ENCODE results near the gene GOLT1A.
A peak's percentile ranks its signal among the peaks of the same experiment; 100 is the strongest.

The GOLT1A gene

GRCh38 chr1:204190212-204191211 is 23.3 kb downstream of the GOLT1A start:
- peak; percentile 91 for DNase-seq

DNA sequence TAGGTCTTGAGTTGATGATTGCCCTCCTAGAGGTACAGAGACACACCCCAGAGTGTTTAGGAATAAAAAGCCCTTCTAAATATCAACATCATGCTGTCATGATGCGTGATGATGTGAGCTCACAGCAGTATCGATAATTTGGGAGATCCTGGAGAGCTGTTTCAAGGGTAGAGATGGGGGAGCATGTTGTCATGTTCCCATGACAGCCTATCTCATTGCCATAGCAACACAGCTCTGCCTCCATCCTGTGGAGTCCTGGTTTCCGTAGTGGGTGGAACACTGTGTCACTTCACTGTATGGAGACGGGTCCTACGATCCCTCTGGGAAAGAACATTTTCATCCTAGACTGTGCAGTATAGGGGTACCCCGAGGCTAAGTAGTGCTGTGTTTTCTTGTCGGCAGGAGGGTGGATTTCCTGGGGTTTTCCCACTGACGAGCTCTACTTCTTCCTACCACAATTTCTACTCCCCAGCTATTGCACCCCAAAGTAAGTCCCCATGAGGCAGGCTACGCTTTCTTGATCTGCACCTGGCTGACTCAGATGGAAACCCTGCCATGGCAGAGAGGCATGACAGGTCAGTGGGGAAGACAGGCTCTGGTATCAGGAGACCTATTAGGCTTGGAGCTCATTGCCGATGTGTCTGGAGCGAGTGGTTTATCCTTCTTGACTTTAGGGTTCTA is 24.7 kb downstream of the GOLT1A start:
- no peak for DNase-seq

- no peak for DNase-seq
Observed at GRCh38 chr1:204186597-204186996, 27.2 kb downstream of the GOLT1A start.

DNA sequence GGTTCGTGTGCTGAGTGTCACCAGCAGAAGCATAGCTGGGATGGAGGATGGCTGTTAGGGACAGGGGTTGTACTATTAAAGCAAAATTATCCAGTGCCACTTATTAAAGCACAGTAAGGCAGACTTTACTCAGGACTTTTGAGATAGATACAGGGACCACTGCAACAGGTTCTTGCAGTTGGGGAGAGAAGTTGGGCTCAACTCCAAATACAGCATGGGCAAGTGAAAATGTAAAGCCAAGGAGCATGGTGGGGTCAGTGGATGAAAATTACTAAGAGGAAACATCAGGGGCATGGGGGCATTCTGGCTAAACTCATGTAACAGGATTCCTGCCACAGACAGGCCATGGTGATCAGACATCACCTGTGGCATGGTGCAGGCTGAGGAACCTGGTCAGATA is 32.7 kb downstream of the GOLT1A start:
- DNase-seq, result no peak

DNA sequence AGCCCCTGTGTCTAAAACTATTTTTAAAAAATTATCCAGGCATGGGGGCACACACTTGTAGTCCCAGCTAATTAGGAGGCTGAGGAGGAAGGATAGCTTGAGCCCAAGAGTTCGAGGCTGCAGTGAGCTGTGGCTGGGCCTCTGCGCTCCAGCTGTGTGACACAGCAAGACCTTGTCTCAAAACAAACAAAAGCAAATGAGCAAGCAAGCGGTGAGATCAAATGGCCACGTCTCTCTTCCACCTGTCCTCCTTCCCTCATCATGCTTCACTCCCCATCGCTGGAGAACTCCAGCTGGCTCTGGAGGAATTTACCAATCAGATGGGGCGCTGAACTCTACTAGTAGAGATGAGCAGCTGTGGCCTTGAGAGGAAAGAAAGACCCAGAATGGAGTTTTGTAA is 33.7 kb downstream of the GOLT1A start:
- DNase-seq, result peak; percentile 74

- DNase-seq, result no peak
Observed at GRCh38 chr1:204178487-204179281, 35.1 kb downstream of the GOLT1A start.

GRCh38 chr1:204177133-204177532 is 36.7 kb downstream of the GOLT1A start:
- DNase-seq, result no peak

DNA sequence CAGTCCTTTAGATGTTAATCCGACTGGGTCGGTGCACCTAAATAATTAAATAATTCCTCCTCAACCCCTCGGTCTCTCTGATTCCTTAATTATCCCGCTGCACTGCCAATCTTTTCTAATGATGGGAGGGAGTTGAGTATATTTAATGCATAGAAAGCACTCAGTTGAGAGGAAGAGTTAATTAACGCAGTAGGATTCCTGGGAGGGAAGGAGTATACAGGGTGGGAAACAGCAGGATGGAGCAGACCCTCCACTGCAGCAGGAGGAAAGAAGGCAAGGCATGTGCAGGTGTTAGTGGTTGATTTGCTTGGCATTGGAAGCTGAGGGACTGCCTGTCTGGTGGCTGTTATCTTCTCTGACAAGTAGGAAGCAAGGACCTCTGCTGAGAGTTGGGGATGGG is 37.7 kb downstream of the GOLT1A start:
- DNase-seq, result no peak

- no peak for DNase-seq
Observed at GRCh38 chr1:204174958-204175357, 38.8 kb downstream of the GOLT1A start.

- no peak for DNase-seq
Observed at GRCh38 chr1:204172404-204173029, 41.3 kb downstream of the GOLT1A start.

- DNase-seq, result no peak
Observed at GRCh38 chr1:204171751-204172178, 42.0 kb downstream of the GOLT1A start.

GRCh38 chr1:204170494-204171155 is 43.2 kb downstream of the GOLT1A start:
- DNase-seq, result no peak

- no peak for DNase-seq
Observed at GRCh38 chr1:204169858-204170257, 43.9 kb downstream of the GOLT1A start.

DNA sequence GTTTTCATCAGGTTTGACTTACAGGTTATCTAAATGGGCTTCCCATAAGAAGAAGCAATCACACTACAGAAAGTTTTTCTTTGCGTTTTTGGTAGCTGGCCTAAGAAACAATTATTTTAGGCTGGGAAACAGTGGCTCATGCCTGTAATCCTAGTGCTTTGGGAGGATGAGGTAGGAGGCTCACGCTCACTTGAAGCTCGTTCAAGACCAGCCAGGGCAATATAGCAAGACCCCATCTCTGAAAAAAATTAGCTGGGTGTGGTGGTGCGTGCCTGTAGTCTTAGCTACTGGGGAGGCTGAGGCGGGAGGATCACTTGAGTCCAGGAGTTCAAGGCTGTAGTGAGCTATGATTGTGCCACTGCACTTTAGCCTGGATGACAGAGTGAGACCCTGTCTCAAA is 46.1 kb downstream of the GOLT1A start:
- DNase-seq, result no peak

- DNase-seq, result no peak
Observed at GRCh38 chr1:204166219-204166618, 47.6 kb downstream of the GOLT1A start, which contains the start of gene REN. REN (minus strand) TSS chr1:204166337; CDS start chr1:204166293, 44 bp downstream.

GRCh38 chr1:204162494-204163074 is 51.2 kb downstream of the GOLT1A start:
- DNase-seq, result peak; percentile 83

GRCh38 chr1:204161609-204162493 is 51.9 kb downstream of the GOLT1A start:
- DNase-seq, result peak; percentile 83

GRCh38 chr1:204157962-204158361 is 55.8 kb downstream of the GOLT1A start:
- DNase-seq, result no peak

- DNase-seq, result no peak
Observed at GRCh38 chr1:204155881-204156280, 57.9 kb downstream of the GOLT1A start.

DNA sequence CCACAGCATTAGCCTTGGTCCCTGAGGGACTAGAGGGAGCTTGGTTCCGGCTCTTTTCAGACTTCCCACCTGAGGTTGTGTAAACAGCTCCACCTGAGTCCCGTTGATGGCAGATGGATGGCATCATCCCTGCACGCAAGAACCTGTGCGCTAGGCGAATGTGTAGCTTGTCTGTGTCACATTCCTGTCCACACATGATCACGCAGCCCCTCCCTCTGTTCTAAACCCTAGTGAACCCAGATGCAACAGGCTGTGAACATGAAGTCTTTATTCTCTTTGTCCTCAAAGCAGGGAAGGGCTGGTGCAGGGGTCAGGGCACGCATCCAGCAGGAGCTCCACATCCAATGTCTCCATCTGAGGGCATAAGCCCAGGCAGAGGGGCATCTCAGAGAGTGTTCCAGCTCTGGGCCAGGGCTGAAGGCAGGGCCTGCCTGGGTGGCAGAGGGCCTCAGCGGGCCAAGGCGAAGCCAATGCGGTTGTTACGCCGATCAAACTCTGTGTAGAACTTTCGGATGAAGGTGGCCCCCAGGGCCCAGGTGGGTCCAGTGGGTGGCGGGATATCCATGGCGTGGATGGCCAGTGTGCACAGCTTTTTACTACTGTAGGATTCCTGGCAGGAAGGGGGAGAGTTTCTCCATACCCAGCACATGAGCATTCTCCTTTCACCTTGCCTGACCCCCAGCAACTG is 59.1 kb downstream of the GOLT1A start:
- peak; percentile 78 for DNase-seq
